Thymus (tissue), 11 donors: ENCODE measurements around the gene TACC2. TPM values are rescaled to one million over a fixed set of nuclear protein-coding genes. Genes with fewer than 3 reads are reported as not detected.

Source experiments
- DNase-seq, 9 donors: peaks; one replicate each; pipeline ENCODE4 v3.0.0-alpha.2; 2013; ENCODE audit warnings: low spot score in 9 of 9, low read depth in 6 of 9, missing footprints in 1 of 9
- H3K27ac ChIP-seq, 2 donors: one replicate each; pipeline ENCODE4 v1.5.1; 2013; ENCODE audit warnings: control low read depth in 1 of 2, low read depth in 1 of 2, low read length in 1 of 2, mild to moderate bottlenecking in 1 of 2, moderate library complexity in 1 of 2
- H3K27me3 ChIP-seq, 2 donors: one replicate each; pipeline ENCODE4 v1.5.1; 2013; ENCODE audit warnings: low read length in 1 of 2; ENCODE audit not compliant: control insufficient read depth in 2 of 2, insufficient read depth in 1 of 2
- H3K36me3 ChIP-seq, 2 donors: one replicate each; pipeline ENCODE4 v1.5.1; 2013; ENCODE audit warnings: low read length in 1 of 2, mild to moderate bottlenecking in 1 of 2, moderate library complexity in 1 of 2; ENCODE audit not compliant: control insufficient read depth in 2 of 2, insufficient read depth in 2 of 2
- H3K4me1 ChIP-seq, 2 donors: one replicate each; pipeline ENCODE4 v1.5.1; 2013; ENCODE audit warnings: low read length in 2 of 2; ENCODE audit not compliant: control insufficient read depth in 2 of 2, insufficient read depth in 2 of 2
- H3K4me3 ChIP-seq, 2 donors: one replicate each; pipeline ENCODE4 v1.5.1; 2013; ENCODE audit warnings: low read length in 2 of 2, control low read depth in 1 of 2, mild to moderate bottlenecking in 1 of 2
- H3K9me3 ChIP-seq, 2 donors: one replicate each; pipeline ENCODE4 v1.5.1; 2013; ENCODE audit warnings: low read length in 1 of 2, mild to moderate bottlenecking in 1 of 2; ENCODE audit not compliant: control insufficient read depth in 2 of 2, insufficient read depth in 1 of 2
- WGBS: extraction: QIAGEN DNeasy Blood & Tissue Kit; methylation state at CpG from one replicate; pipeline ENCODE4 v1.1.7; 2013; 5-methylcytosine and 5-hydroxymethylcytosine counted together
- polyA plus RNA-seq: library from polyadenylated mRNA; stranded (reverse); fragments of 200-250 nt; gene quantifications from one replicate; pipeline ENCODE4 v1.2.3, GENCODE V29; 2013
- total RNA-seq: library from RNA; stranded (reverse); fragments of 120-200 nt; gene quantifications from one replicate; pipeline ENCODE4 v1.2.4, GENCODE V29; 2013
- donor health status: healthy.

TACC2 gene
- total and polyA plus RNA-seq, 2 donors, result 4.6 to 57.3 TPM

DNA sequence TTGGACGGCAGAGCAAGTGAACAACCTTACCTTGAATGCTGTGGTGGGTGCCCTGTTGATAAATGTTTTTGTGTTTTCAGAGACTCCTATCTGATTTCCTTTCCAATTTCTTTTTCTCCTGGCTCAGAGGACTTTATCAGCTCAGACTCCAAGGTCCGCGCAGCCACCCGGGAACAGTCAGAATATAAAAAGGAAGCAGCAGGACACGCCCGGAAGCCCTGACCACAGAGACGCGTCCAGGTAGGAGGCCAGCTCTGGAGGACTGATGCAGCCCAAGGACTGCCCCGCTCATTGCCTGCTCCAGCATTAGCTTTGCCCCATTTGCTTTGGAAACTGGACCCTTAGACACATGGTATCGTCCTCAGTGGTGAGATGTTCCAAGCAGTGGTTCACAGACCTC, 61.3 kb downstream of the TACC2 start:
- Histone ChIP-seq H3K9me3 (peaks cover 0 to 4% of the 10 kb centered on the region in 2 donors), H3K4me3 (no peak overlapping the region), H3K4me1 (no peaks in the 10 kb centered on the region), H3K36me3 (no peaks in the 10 kb centered on the region), H3K27ac (no peak overlapping the region), H3K27me3 (no peaks in the 10 kb centered on the region)
- 92% methylated on average over 10 of the region's 10 CpGs for WGBS
- no peak for DNase-seq

DNA sequence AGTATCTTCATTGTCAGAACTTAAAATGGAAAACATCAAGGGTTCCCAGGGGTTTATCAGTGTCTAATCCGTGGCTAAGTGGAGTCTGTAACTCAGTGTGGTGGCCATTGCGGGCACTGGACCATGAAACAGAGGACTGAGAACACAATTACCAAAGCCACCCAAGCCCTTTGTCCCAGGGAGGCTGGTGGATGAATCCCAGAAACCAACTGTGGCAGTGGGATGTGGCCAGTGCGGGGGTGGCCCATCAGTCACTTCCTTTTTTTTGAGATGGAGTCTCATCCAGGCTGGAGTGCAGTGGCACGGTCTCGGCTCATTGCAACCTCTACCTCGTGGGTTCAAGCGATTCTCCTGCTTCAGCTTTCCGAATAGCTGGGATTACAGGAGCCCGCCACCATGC, 61.8 kb downstream of the TACC2 start:
- no peak for DNase-seq
- Histone ChIP-seq H3K36me3 (no peaks in the 10 kb centered on the region), H3K27ac (no peak overlapping the region), H3K27me3 (no peaks in the 10 kb centered on the region), H3K4me3 (no peak overlapping the region), H3K9me3 (peaks cover 0 to 4% of the 10 kb centered on the region in 2 donors), H3K4me1 (no peaks in the 10 kb centered on the region)
- 90% methylated on average over 9 of the region's 9 CpGs for WGBS

DNA sequence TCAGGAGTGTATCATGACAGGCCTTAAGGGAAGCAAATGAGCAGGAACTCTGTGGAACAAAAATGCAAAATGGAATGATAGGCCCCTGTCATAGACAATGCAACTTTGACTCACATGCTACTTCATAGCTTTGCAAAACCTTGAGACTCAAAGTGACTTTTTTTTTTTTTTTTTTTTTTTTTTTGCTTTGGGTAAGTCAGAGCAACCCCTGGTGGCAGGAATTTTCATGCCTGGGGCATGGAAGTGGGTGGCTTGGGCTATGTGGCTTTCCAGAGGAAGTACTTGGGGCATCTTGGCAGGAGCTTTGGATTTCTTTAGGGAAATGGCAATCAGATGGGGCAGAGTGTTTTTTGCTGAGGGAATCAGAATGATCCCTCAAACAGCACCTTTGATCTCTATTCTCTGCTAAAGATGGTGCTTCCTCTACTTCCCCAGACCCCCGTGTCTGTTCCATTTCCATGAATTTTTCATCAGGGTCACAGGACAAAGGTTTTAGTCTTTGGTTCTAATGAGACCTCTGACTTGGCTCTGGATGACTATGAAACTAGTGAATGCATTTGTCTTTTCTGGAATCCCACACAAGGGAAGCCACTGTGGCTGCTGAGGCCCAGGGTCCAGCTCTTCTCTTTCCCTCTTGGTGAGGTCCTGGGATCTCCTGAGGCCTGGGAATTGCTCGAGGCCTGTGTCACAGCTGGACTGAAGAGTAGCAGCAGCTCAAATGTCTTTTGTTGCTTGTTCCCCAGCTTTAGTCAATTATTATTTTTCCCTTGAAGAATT, 62.8 kb downstream of the TACC2 start:
- Histone ChIP-seq H3K4me1 (no peaks in the 10 kb centered on the region), H3K4me3 (no peak overlapping the region), H3K27ac (no peak overlapping the region), H3K36me3 (no peaks in the 10 kb centered on the region), H3K9me3 (peaks cover 0 to 4% of the 10 kb centered on the region in 2 donors), H3K27me3 (no peaks in the 10 kb centered on the region)
- DNase-seq, result no peak
- 76% methylated on average over 2 of the region's 2 CpGs for whole genome bisulfite sequencing

DNA sequence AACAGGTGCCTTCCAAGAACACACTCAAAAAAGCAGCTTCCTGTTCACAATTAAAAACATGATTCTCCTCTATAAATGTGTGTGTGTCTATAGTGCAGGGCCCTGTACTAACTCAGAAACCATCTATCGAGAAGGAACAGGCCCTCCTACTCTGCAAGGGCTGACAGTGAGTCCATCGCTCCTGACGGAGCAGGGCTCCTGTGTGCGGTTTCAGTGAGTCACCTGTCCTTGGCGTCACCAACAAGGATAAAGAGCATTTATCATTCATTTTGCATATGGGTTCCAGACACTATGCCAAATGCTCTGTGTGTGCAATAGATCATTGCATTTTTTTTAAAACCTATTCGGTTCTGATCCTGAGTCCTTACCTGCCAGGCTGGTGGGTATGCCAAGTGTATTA, 63.7 kb downstream of the TACC2 start:
- Histone ChIP-seq H3K27me3 (no peaks in the 10 kb centered on the region), H3K4me1 (no peaks in the 10 kb centered on the region), H3K9me3 (peaks cover 0 to 4% of the 10 kb centered on the region in 2 donors), H3K36me3 (no peaks in the 10 kb centered on the region), H3K27ac (no peak overlapping the region), H3K4me3 (no peak overlapping the region)
- WGBS, result 97% methylated on average over 6 of the region's 6 CpGs
- no peak for DNase-seq

DNA sequence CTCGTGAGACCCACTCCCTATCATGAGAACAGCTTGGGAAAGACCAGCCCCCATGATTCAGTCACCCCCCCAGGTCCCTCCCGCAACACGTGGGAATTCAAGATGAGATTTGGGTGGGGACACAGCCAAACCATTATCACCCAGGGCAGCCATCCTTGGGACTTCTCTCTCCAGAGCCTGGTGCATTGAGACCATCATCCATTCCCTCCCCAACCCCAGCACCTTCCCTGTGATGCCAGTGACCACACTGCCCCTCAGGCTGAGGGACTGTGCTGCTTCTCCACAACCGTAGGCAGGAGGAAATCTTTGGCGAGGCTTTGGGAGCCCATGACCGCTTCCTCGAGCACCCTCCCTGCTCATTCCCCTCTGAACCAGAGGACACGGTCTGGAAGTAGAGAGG, 64.4 kb downstream of the TACC2 start:
- DNase-seq, result no peak
- H3K27ac ChIP-seq, result no peak overlapping the region
- WGBS, result 92% methylated on average over 8 of the region's 8 CpGs
- H3K27me3 ChIP-seq, result no peaks in the 10 kb centered on the region
- H3K4me3 ChIP-seq, result no peak overlapping the region
- H3K9me3 ChIP-seq, result peaks cover 0 to 4% of the 10 kb centered on the region in 2 donors
- H3K36me3 ChIP-seq, result no peaks in the 10 kb centered on the region
- H3K4me1 ChIP-seq, result no peaks in the 10 kb centered on the region

DNA sequence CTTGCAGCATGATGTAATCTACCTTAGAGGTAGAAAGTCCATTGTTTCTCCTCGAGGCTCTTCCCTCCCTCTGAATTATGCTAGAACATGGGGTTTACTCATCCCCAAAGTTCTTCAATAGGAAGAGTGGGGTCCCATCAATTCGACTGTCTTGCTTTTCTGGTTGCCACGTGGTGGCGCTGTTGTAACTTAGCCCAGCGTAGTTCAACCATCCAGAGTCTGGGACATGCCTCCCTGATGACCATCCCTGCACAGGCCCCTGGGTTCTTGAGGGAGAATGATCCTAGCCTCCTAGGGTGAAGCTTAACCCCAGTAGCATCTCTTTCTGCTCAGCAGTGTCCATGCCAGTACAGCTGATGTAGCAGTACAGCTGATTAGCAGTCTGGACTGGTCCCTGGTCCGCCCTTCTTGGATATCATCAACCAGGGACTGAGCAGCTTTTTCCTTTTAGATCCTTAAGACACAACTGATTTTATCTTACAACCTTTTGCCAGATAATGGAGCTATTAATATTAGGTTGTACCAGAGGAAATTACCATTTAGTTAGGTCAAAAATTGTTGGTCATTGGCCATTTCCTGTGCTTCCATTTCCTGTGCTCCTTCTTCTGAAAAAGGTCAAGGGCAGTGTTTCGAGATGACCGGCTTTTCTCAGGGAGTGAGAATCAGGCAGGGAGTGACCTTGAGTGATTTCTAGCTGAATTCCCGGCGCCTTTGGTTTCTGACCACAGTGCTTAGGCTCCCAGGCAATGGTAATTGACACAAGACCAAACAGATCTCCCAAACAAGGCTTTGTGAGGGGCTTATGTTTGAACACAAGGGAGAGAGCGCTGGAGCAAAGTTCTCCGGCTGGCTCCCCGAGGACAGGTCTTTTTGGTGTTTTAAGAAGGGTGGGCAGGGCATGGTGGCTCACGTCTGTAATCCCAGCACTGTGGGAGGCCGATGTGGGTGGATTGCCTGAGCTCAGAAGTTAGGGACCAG, 65.4 kb downstream of the TACC2 start:
- H3K27me3 ChIP-seq, result no peaks in the 10 kb centered on the region
- no peak for DNase-seq
- H3K27ac ChIP-seq, result no peak overlapping the region
- no peaks in the 10 kb centered on the region for H3K4me1 ChIP-seq
- WGBS, result 56% methylated on average over 15 of the region's 15 CpGs
- H3K4me3 ChIP-seq, result no peak overlapping the region
- H3K9me3 ChIP-seq, result peaks cover 0 to 4% of the 10 kb centered on the region in 2 donors
- no peaks in the 10 kb centered on the region for H3K36me3 ChIP-seq

DNA sequence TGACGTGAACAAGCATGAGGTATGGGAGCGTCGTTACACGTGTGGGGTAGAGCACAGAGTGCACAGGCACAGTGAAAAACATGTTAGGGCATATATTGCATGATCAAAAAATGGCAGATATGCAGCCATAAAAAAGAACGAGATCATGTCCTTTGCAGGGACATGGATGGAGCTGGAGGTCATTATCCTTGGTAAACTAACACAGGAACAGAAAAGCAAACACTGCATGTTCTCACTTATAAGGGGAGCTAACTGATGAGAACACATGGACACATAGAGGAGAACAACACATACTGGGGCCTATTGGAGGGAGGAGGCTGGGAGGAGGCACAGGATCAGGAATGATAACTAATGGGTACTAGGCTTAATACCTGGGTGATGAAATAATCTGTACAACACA, 66.3 kb downstream of the TACC2 start:
- no peak for DNase-seq
- Histone ChIP-seq H3K9me3 (peaks cover 0 to 4% of the 10 kb centered on the region in 2 donors), H3K4me1 (no peaks in the 10 kb centered on the region), H3K36me3 (no peaks in the 10 kb centered on the region), H3K27ac (no peak overlapping the region), H3K27me3 (no peaks in the 10 kb centered on the region), H3K4me3 (no peak overlapping the region)
- 96% methylated on average over 5 of the region's 5 CpGs for WGBS

DNA sequence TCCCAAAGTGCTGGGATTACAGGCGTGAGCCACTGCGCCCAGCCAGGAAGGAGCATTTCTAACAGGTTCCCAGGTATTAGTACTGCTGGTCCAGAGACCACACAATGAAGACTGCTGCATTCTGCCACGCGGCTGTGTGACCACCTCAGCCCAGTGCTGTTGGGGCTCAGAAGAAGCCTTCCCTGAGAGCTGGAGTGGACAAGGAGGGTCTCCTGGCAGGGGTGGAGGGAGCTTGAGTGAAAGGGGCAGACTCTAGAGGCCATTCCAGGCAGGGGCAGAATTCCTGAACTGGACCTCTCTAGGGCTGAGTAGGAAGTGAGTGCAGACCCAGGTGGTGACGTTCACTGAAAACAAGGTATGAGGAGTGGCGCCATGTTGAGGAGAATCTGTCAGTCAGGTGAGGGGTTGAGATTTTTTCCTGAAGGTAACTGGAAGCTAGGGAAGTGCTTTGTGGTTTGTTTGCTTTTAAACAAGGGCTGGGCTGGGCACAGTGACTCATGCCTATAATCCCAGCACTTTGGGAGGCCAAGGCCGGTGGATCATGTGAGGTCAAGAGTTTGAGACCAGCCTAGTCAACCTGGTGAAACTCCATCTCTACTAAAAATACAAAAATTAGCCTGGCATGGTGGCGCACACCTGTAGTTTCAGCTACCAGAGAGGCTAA, 67.6 kb downstream of the TACC2 start:
- Histone ChIP-seq H3K9me3 (peaks cover 0 to 4% of the 10 kb centered on the region in 2 donors), H3K36me3 (no peaks in the 10 kb centered on the region), H3K27ac (no peak overlapping the region), H3K27me3 (no peaks in the 10 kb centered on the region), H3K4me3 (no peak overlapping the region), H3K4me1 (no peaks in the 10 kb centered on the region)
- no peak for DNase-seq
- WGBS, result 96% methylated on average over 8 of the region's 8 CpGs
